Measurements from ENCODE around the gene MYO1C.

MYO1C gene

GRCh38 chr17:1498233-1498632, 5.7 kb upstream of the MYO1C start (continued):
- no peak for TF ChIP-seq CREB5 (CRISPR knock-in tag; IDR thresholded peaks at IDR 0.05; ENCODE audit: low read depth)
- no peak for TF ChIP-seq TSHZ2 (CRISPR knock-in tag; IDR thresholded peaks at IDR 0.05)
- TF ChIP-seq PPARA (CRISPR knock-in tag; IDR thresholded peaks at IDR 0.05; ENCODE audit: borderline replicate concordance) = no peak
- no peak for TF ChIP-seq SNAI2 (CRISPR knock-in tag; IDR thresholded peaks at IDR 0.05)
- TF ChIP-seq TOX (CRISPR knock-in tag; IDR thresholded peaks at IDR 0.05; ENCODE audit: borderline replicate concordance) = no peak
- TF ChIP-seq ZNF565 (CRISPR knock-in tag; conservative IDR thresholded peaks at IDR 0.05; ENCODE audit: low read depth) = no peak
- TF ChIP-seq TCF4 (CRISPR knock-in tag; IDR thresholded peaks at IDR 0.05; ENCODE audit: borderline replicate concordance) = no peak
- no peak for TF ChIP-seq BACH2 (CRISPR knock-in tag; IDR thresholded peaks at IDR 0.05; ENCODE audit: borderline replicate concordance)
- no peak for TF ChIP-seq ESRRG (CRISPR knock-in tag; IDR thresholded peaks at IDR 0.05)

- TF ChIP-seq OSR1 (CRISPR knock-in tag; IDR thresholded peaks at IDR 0.05) = no peak
- no peak for TF ChIP-seq TCF4 (CRISPR knock-in tag; IDR thresholded peaks at IDR 0.05; ENCODE audit: borderline replicate concordance)
- TF ChIP-seq ZNF70 (CRISPR knock-in tag; IDR thresholded peaks at IDR 0.05) = no peak
- no peak for TF ChIP-seq ZC3H10 (CRISPR knock-in tag; IDR thresholded peaks at IDR 0.05)
- TF ChIP-seq ZNF8 (CRISPR knock-in tag; IDR thresholded peaks at IDR 0.05) = no peak
- TF ChIP-seq CSDC2 (CRISPR knock-in tag; IDR thresholded peaks at IDR 0.05) = no peak
- TF ChIP-seq ARNTL (CRISPR knock-in tag; IDR thresholded peaks at IDR 0.05; ENCODE audit: borderline replicate concordance, low read depth) = no peak
- TF ChIP-seq SNAI2 (CRISPR knock-in tag; IDR thresholded peaks at IDR 0.05) = no peak
- TF ChIP-seq ZFP3 (CRISPR knock-in tag; IDR thresholded peaks at IDR 0.05) = no peak
- TF ChIP-seq GLIS3 (CRISPR knock-in tag; IDR thresholded peaks at IDR 0.05) = no peak
- no peak for TF ChIP-seq CSRNP3 (CRISPR knock-in tag; IDR thresholded peaks at IDR 0.05)
- TF ChIP-seq TOX (CRISPR knock-in tag; IDR thresholded peaks at IDR 0.05; ENCODE audit: borderline replicate concordance) = no peak
- TF ChIP-seq POU6F1 (CRISPR knock-in tag; IDR thresholded peaks at IDR 0.05; ENCODE audit: borderline replicate concordance, low read depth) = no peak
- no peak for TF ChIP-seq CREB5 (CRISPR knock-in tag; IDR thresholded peaks at IDR 0.05; ENCODE audit: low read depth)
- no peak for TF ChIP-seq TSHZ2 (CRISPR knock-in tag; IDR thresholded peaks at IDR 0.05)
- no peak for TF ChIP-seq ZNF565 (CRISPR knock-in tag; conservative IDR thresholded peaks at IDR 0.05; ENCODE audit: low read depth)
- no peak for TF ChIP-seq ESRRG (CRISPR knock-in tag; IDR thresholded peaks at IDR 0.05)
- TF ChIP-seq RARB (CRISPR knock-in tag; IDR thresholded peaks at IDR 0.05) = no peak
- ATAC-seq = no peak
Measured at GRCh38 chr17:1497831-1498230, 5.3 kb upstream of the MYO1C start.

All from SK-N-SH treated with all-trans-retinoic acid at 6 μM for 48 hours (cell line).